Inflammatory macrophage (primary cell): Measurements from ENCODE around the gene PRDM8.

Source experiments
- DNase-seq, 2 donors: peaks; one replicate each; pipeline ENCODE4 v3.0.0-alpha.2; 2020 to 2022

Gene PRDM8

GRCh38 chr4:80184053-80184824, 13.1 kb upstream of the PRDM8 start:
- peak; percentile 64 to 80 for DNase-seq

- DNase-seq, result no peak
These were observed 12.2 kb upstream of the PRDM8 start for GRCh38 chr4:80184825-80185756.

- DNase-seq, result no peak
These were observed 11.3 kb upstream of the PRDM8 start for GRCh38 chr4:80185787-80186548.

GRCh38 chr4:80186676-80187075, 10.6 kb upstream of the PRDM8 start:
- DNase-seq, result no peak

- no peak for DNase-seq
These were observed 9.6 kb upstream of the PRDM8 start for GRCh38 chr4:80187677-80188076.

- DNase-seq, result no peak
These were observed 8.9 kb upstream of the PRDM8 start for GRCh38 chr4:80188457-80188800.

- DNase-seq, result no peak
These were observed 8.4 kb upstream of the PRDM8 start for GRCh38 chr4:80188801-80189458.

- DNase-seq, result no peak
These were observed 7.7 kb upstream of the PRDM8 start for GRCh38 chr4:80189581-80189955.

GRCh38 chr4:80189956-80190677, 7.2 kb upstream of the PRDM8 start:
- DNase-seq, result no peak

- DNase-seq, result no peak
These were observed 4.9 kb upstream of the PRDM8 start for GRCh38 chr4:80192252-80192866.

GRCh38 chr4:80192937-80193336, 4.4 kb upstream of the PRDM8 start:
- DNase-seq, result no peak

- peak; percentile 10 to 37 for DNase-seq
These were observed 1.7 kb upstream of the PRDM8 start for GRCh38 chr4:80195441-80196140.

GRCh38 chr4:80196259-80196921, 913 bp upstream of the PRDM8 start:
- no peak for DNase-seq

GRCh38 chr4:80197601-80198440, 518 bp downstream of the PRDM8 start:
- DNase-seq, result no peak

- no peak for DNase-seq
These were observed 1.1 kb downstream of the PRDM8 start for GRCh38 chr4:80198441-80198837.

GRCh38 chr4:80199004-80199560, 1.8 kb downstream of the PRDM8 start:
- DNase-seq, result no peak

- no peak for DNase-seq
These were observed 2.6 kb downstream of the PRDM8 start for GRCh38 chr4:80199947-80200346.

- DNase-seq, result peak; percentile 23 to 54
These were observed 4.2 kb downstream of the PRDM8 start for GRCh38 chr4:80201252-80202151.
